Cardiac muscle cell (in vitro differentiated cells and primary cell): ENCODE results near the gene TCF3. TPM values are rescaled to one million over a fixed set of nuclear protein-coding genes. Genes with fewer than 3 reads are reported as not detected.

ENCODE experiments used
- DNase-seq, 2 donors: peaks; one replicate each; pipeline versions ENCODE4 v3.0.0 to v3.0.0-alpha.2; 2010 to 2017; ENCODE audit warnings: low read depth in 1 of 2, low spot score in 1 of 2
- H3K27ac ChIP-seq: fragments of 200-600 bp; sonication (generic); 2 replicates; pipeline ENCODE4 v1.5.1; 2016
- H3K27me3 ChIP-seq: fragments of 200-600 bp; sonication (generic); 2 replicates; pipeline ENCODE4 v1.6.0; 2016; ENCODE audit warnings: control low read depth
- H3K36me3 ChIP-seq: fragments of 200-600 bp; sonication (generic); 2 replicates; pipeline ENCODE4 v1.5.1; 2016; ENCODE audit warnings: control low read depth
- H3K4me1 ChIP-seq: fragments of 200-600 bp; sonication (generic); 2 replicates; pipeline ENCODE4 v1.8.1; 2017; ENCODE audit warnings: low read depth, mild to moderate bottlenecking, mixed run types
- H3K4me3 ChIP-seq: fragments of 200-600 bp; sonication (generic); 2 replicates; pipeline ENCODE4 v1.5.1; 2016; ENCODE audit warnings: mild to moderate bottlenecking
- H3K9me3 ChIP-seq: fragments of 200-600 bp; sonication (generic); 2 replicates; pipeline ENCODE4 v1.5.1; 2017; ENCODE audit warnings: low read depth, mild to moderate bottlenecking, control low read depth
- polyA plus RNA-seq: library from polyadenylated mRNA; unstranded; fragments of >200 nt; fragmentation: Nextera tagmentation; extraction: Ambion mirVana; gene quantifications from 2 replicates; pipeline ENCODE4 v1.2.1, GENCODE V29; 2016
- total RNA-seq: library from RNA; depleted of rRNA; stranded (reverse); fragments of >200 nt; gene quantifications from 2 replicates; pipeline ENCODE4 v1.2.3, GENCODE V29; 2016
- TF ChIP-seq, protein P1 (sequence below): IDR thresholded peaks from 2 replicates; pipeline ENCODE4 v1.5.1; 2012; ENCODE audit warnings: low read depth, mild to moderate bottlenecking, low read length

The TCF3 gene
- total and polyA plus RNA-seq, 2 experiments from 2014 or later, result 110 to 281 TPM

DNA sequence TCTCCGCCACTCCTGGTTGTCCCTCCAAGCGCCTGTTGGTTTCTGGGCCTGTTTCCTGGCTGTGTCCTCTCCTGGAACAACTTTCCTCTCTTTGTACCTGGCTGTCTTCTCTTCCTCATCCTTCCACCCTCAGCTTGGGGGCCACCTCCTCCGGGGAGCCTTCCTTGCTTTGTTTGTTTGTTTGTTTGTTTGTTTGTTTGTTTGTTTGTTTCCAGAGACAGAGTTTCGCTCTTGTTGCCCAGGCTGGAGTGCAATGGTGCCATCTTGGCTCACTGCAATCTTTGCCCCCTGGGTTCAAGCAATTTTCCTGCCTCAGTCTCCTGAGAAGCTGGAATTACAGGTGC lies 6.6 kb upstream of the TCF3 start:
- no peak overlapping the region for H3K27ac ChIP-seq
- DNase-seq, result no peak
- no peaks in the 10 kb centered on the region for H3K36me3 ChIP-seq
- no peak overlapping the region for H3K4me3 ChIP-seq
- TF ChIP-seq, protein P1, sequence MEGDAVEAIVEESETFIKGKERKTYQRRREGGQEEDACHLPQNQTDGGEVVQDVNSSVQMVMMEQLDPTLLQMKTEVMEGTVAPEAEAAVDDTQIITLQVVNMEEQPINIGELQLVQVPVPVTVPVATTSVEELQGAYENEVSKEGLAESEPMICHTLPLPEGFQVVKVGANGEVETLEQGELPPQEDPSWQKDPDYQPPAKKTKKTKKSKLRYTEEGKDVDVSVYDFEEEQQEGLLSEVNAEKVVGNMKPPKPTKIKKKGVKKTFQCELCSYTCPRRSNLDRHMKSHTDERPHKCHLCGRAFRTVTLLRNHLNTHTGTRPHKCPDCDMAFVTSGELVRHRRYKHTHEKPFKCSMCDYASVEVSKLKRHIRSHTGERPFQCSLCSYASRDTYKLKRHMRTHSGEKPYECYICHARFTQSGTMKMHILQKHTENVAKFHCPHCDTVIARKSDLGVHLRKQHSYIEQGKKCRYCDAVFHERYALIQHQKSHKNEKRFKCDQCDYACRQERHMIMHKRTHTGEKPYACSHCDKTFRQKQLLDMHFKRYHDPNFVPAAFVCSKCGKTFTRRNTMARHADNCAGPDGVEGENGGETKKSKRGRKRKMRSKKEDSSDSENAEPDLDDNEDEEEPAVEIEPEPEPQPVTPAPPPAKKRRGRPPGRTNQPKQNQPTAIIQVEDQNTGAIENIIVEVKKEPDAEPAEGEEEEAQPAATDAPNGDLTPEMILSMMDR, result no peak
- H3K27me3 ChIP-seq, result no peaks in the 10 kb centered on the region
- H3K4me1 ChIP-seq, result no peaks in the 10 kb centered on the region
- no peaks in the 10 kb centered on the region for H3K9me3 ChIP-seq

DNA sequence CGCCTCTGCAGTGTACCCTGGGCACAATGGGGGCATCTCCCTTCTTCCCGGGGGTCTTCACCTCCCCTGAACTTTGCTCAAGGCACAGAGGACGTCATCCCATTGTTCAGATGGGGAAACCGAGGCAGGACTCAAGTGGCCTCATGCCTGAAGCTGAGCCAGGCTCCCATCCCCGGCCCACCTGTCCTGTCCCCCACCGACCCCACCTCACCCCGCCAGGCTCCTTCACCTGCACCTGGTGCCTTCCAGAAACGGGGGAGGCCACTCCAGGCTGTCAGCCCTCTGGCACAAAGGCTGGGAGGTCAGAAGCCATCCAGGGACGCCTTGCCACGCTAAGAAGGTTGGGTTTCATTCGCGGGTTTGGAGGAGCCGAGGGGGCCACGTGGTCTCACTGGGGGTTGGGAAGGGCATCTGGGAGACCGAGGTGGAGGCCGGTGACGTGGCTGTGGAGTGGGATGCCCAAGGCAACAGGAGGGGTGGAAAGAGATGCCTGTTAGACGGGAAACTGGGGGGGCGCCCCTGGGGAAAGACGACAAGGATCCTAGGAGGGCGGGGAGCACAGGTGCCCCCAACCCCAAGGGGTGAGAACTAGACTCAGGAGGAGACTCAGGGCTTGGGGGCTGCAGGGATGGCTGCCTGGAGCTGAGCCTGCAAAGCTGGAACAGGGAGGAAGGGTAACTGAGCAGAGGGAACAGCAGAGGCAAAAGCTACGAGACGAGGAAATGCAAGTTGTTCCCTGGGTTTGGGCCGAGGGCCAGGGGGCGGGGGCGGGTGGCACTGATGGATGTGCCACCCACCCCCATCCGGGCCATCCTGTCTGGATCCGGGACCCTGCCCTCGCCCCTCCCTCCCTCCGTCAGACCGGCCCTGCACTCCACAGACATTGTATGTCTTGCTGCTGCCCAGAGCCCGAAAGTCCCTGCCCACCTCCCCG lies 6.0 kb upstream of the TCF3 start:
- DNase-seq, result no peak

DNA sequence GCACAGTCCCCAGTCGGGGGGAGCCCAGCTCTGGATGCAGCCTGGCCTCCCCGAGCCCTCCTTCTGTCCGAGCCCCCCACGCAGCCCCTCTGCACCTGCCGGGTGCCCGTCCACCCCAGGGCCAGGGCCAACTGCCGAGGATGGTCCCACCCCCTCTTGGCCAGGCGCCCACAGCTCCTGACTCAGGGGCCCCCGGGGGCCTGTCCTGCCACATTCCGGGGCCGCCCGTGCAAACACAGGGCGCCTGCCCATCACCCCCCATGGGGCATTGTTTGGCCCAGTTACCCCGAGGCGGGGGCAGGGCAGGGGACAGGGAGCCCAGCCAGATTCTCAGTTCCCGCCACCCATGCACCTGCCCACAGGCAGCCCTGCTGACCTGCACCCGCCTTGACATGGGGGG lies 5.3 kb upstream of the TCF3 start:
- Histone ChIP-seq H3K4me3 (no peak overlapping the region), H3K27me3 (no peaks in the 10 kb centered on the region), H3K36me3 (no peaks in the 10 kb centered on the region), H3K9me3 (no peaks in the 10 kb centered on the region), H3K27ac (no peak overlapping the region), H3K4me1 (no peaks in the 10 kb centered on the region)
- DNase-seq, result no peak
- TF ChIP-seq, protein P1, result no peak

More for the DNA sequence above, 6.0 kb upstream of the TCF3 start:
- Histone ChIP-seq H3K4me1 (no peaks in the 10 kb centered on the region), H3K36me3 (no peaks in the 10 kb centered on the region), H3K27me3 (no peaks in the 10 kb centered on the region), H3K27ac (no peak overlapping the region), H3K9me3 (no peaks in the 10 kb centered on the region), H3K4me3 (no peak overlapping the region)
- TF ChIP-seq, protein P1, result no peak

DNA sequence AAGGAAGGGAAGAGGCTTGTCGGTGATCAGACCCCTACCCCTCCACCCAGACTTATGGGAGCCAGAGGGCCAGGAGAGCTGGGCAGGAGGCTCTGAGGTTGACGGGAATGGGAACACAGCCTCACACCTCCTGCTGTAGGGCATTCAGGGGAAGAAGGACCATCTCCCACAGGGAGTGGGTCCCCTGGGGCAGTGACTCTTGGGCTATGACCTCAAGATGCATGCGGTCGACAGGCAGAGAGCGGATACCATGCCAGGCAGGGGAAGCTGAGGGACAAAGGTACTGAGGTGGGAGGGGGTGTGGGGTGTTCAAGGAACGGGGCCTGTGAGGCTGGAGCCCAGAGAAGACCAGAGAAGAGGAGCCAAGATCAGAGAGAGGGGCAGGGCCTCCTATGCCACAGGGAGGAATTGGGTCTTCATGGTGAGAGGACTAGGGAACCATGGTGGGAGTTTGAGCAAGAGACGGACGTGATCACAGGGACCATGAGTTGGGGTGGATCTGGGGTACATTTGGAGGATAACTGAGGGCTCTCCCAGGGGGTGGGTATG lies 4.6 kb upstream of the TCF3 start:
- Histone ChIP-seq H3K36me3 (no peaks in the 10 kb centered on the region), H3K27me3 (no peaks in the 10 kb centered on the region), H3K4me1 (no peaks in the 10 kb centered on the region), H3K4me3 (no peak overlapping the region), H3K9me3 (no peaks in the 10 kb centered on the region), H3K27ac (no peak overlapping the region)
- TF ChIP-seq, protein P1, result no peak
- DNase-seq, result no peak

DNA sequence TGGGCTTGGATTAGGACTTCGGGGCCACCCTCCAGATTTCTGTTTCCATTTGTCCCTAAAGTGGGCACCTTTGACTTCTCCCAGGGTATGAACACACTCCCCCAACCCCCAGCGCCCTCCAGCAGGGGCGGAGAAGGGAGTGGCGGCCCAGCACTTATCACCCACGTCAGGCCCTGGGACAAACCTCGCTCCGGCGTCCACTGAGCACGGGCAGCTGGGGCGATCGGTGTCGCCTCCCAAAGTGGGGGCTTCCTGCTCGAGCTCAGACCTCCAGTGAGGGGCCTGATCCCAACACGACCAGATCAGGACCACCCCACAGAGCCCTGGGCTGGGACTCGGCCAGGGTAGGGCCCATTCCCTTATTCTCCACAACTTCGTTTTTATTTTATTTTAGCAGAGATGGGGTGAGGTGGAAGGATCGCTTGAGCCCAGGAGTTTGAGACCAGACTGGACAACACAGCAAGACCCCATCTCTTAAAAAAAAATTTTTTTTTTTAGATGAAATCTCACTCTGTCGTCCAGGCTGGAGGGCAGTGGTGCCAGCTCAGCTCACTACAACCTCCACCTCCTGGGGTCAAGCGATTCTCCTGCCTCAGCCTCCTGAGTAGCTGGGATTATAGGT lies 3.7 kb upstream of the TCF3 start:
- DNase-seq, result no peak
- Histone ChIP-seq H3K27ac (no peak overlapping the region), H3K4me1 (no peaks in the 10 kb centered on the region), H3K36me3 (no peaks in the 10 kb centered on the region), H3K9me3 (no peaks in the 10 kb centered on the region), H3K4me3 (no peak overlapping the region), H3K27me3 (no peaks in the 10 kb centered on the region)
- TF ChIP-seq, protein P1, result no peak
